NCI-H446 treated with DMSO at 0.1 percent for 48 hours (cell line): Measurements from ENCODE around the gene ROBO4.
A peak's percentile ranks its signal among the peaks of the same experiment; 100 is the strongest.

Source experiments
- DNase-seq: peaks from one replicate; lab custom pipeline; 2025; lab: John Stamatoyannopoulos, UW

Gene ROBO4

DNA sequence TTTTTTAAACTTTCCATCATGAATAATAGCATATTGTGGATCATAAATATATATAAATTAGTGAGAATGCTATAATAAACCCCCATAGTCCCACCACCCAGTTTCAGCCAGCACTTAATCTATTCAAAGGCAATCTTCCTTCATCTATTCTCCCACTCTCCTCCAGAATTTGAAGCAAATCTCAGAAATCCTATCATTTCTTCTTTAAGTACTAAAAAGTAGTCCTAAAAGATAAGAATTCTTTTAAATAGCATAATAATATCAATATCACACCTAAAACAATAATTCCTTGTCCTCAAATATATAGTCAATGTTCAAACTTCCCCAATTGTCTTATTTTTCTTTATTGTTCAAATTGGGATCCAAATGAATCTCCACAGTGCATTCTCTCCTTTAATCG, 57.0 kb downstream of the ROBO4 start:
- DNase-seq, result no peak

DNA sequence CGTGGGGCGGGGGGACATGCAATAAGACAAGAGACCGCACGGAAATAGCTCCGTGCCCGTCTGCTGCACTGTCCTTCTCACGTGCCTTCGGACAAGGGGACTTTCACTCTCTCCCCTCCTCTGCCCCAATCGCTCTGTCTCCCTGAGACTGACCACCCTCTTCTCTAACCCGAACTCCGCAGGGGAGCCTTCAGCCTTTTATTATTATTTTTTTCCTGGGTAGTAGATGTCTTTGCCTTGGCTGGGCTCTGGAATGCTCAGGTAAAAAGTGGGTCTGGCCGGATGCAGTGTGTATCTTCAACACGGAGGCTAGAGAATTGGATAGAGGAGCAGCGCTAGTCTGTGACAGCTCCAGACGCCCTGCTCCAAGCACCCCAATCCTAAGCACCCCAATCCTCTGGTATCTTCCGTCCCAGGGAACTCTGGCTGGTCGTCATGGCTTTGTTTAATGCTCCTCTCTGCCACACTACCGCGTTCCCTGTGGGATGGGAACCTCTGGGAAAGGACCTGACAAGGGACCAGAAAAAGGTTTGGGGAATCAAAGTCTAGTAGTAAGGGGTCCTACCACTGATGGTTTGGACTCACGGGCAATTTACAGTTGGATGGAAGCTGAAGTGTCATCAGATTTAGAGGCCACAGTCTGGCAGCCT, 57.6 kb downstream of the ROBO4 start:
- no peak for DNase-seq

- DNase-seq, result no peak
These were observed 58.3 kb downstream of the ROBO4 start for GRCh38 chr11:124839128-124839971.

DNA sequence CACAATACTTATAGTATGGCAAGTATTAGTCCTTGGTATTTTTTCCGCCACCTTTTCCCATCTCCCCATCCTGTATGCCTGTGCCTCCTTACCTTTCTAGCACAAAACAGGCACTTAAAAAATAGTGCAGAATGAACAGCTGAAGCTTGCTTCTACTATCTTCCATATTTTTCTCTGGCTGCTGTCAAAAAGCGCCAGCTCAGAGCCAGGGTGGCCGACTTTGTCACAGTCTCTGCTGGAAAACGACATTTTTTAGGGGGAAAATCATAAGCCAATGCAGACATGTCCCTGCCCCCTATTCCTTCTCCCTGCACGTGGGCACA, 58.9 kb downstream of the ROBO4 start:
- no peak for DNase-seq

- peak; percentile 84 for DNase-seq
These were observed 60.2 kb downstream of the ROBO4 start for GRCh38 chr11:124837491-124837856.

DNA sequence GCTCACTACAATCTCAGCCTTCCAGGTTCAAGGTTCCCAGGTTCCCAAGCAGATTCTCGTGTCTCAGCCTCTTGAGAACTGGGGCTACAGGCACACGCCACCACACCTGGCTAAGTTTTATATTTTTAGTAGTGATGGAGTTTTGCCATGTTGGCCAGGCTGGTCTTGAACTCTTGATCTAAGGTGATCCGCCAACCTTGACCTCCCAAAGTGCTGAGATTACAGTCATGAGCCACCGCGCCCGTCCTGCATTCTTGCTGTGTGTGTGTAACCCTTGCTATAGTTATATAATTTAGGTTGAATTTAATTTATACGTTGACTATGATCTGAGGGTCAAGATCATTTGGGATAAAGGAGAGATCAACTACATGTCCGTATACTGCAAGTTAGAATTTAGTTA, 61.7 kb downstream of the ROBO4 start:
- no peak for DNase-seq

- no peak for DNase-seq
These were observed 63.0 kb downstream of the ROBO4 start for GRCh38 chr11:124834526-124835180.
